Endometrial microvascular endothelial cells (primary cell): Measurements from ENCODE around the gene SYNDIG1. TPM values are rescaled to one million over a fixed set of nuclear protein-coding genes. Genes with fewer than 3 reads are reported as not detected.
"Not testable (repeated sequence)": the region's sequence is repeated elsewhere in the genome, so short reads cannot be mapped to it uniquely, and the experiment has no call there.

Source experiments
- in situ Hi-C: cut with HindIII; loops from 2 replicates; pipeline ENCODE4 v1.10.0; 2017; ENCODE audit warnings: low sequenced_read_pairs, low pct_unique_long_range_greater_than_20kb; ENCODE audit errors: inconsistent ontology term
- total RNA-seq: library from RNA; depleted of rRNA; stranded (reverse); fragments of >200 nt; gene quantifications from one replicate; pipeline ENCODE4 v1.2.3, GENCODE V29; 2015; ENCODE audit errors: inconsistent ontology term

Gene SYNDIG1
- total RNA-seq, 1 donor from 2014 or later, result not detected

DNA sequence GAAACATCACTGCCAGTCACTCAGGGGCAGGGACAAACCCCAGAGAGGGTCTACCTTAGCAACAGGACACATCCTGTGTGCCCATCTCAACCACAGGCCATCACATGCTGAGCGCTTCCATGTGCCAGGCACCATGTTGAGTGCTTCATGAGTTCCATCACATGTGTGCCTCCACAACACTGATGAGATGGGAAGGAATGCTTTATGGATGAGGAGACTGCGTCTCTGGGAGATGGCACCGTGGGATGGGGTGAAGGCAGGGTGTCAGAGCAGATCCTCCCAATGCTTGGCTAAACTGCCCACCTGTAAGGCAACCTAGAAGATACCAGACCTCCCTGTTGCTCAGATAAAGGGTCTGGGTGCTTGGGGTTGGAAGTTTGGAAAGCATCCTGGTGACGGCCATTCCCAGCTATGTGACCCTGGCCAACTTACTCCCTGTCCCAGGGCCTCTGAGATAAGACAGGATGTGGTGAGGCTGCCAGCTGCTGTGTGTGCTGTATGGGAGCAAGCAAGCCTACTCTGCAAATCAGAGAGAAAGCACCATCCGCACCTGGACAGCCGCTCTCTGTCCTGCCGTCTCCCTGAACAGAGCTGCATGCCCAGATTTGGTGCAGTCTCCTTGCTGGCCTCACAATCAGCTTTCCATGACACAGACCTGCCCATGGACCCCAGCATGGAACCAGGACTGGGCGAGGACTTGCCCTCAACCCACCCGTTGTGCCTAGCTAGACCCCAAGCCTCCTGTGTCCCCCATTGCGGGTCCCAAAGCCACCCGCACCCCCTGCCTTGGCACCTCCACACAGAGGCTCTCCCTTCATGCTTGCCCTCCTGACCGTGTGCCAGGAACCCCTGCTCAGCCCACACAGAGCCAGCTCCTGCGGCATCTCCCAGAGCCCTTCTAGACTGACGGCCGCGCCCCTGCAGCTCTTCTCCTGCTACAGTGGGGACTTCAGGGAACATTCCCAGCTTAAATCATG is 143.7 kb downstream of the SYNDIG1 start:
- in situ Hi-C loops, result no loop called here

GRCh38 chr20:24614341-24614740 is 144.9 kb downstream of the SYNDIG1 start:
- in situ Hi-C loops, result no loop called here

GRCh38 chr20:24615353-24615752 is 145.9 kb downstream of the SYNDIG1 start:
- in situ Hi-C loops, result no loop called here

DNA sequence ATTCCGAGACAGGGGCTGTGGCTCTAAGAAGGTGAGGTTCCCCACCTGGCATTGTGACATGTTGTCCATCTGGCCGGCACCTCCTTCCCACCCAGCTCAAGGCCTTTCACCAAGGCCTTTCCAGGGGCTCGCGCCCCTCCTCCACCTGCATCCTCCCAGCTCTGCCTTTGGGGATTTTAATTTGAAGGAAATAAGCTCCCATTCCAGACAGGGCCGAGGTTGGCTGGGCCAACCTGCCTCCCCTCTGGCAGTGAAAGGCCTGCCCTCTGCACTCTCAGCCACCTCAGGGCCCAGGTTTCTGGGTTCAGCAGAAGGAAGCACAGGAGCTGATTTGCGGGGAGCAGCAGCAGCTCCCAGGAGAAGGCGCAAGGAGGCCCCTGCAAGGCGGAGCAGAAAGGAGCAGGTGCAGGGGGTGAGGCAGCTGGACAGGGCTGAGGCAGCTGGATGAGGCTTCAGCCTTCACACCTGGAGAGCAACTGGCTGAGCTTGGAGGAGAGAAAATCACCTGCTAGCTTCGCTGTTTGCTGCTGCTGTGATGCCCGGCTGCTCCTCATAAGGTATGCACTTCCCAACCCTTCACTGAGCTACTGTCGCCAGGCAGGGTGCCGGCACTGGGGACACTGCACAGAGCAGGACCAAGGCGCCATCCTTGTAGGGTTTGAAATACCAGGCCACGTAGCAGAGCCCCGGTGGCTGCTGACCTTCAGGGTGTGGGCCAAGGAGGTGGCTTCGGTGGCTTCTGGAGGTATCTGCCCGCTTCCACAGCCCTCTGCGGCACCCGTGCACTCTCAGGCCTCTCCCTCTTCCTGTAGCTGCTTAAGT is 147.0 kb downstream of the SYNDIG1 start:
- in situ Hi-C loops, result no loop called here

- in situ Hi-C loops, result no loop called here
Measured at GRCh38 chr20:24617080-24617432, 147.6 kb downstream of the SYNDIG1 start.

GRCh38 chr20:24617757-24618450 is 148.5 kb downstream of the SYNDIG1 start:
- in situ Hi-C loops, result no loop called here

- in situ Hi-C loops, result no loop called here
Measured at GRCh38 chr20:24618739-24619138, 149.3 kb downstream of the SYNDIG1 start.

GRCh38 chr20:24619212-24619611 is 149.8 kb downstream of the SYNDIG1 start:
- in situ Hi-C loops, result no loop called here

DNA sequence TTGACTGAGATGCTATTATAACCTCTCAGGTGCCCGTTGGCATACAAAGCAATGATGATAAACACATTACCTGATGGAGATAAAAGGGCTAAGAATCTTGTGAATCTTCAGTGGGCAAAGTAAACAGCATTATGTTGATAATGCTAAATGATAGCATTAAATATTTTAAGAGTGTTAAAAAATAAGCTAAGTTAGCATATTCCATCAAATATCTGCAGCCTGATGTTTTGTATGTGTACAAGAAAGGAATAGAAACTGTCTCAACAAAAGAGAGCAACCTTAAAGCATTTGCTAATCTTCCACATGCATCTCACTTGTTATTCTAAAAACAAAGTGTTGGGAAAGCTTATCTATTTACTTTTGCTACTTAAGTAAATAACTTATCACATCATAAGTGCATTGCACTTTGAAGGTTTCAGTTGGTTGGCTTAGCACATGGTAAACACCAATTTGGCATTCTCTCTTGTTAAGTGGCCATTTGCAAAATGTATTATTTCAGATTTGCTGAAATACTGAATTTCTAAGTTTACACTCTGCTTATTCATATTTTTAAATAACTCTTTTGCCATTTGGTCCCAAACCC is 151.6 kb downstream of the SYNDIG1 start:
- in situ Hi-C loops, result no loop called here

GRCh38 chr20:24622856-24623255 is 153.4 kb downstream of the SYNDIG1 start:
- in situ Hi-C loops, result no loop called here

GRCh38 chr20:24626141-24626540 is 156.7 kb downstream of the SYNDIG1 start:
- in situ Hi-C loops, result not testable (repeated sequence)

- in situ Hi-C loops, result no loop called here
Measured at GRCh38 chr20:24627291-24627690, 157.9 kb downstream of the SYNDIG1 start.

DNA sequence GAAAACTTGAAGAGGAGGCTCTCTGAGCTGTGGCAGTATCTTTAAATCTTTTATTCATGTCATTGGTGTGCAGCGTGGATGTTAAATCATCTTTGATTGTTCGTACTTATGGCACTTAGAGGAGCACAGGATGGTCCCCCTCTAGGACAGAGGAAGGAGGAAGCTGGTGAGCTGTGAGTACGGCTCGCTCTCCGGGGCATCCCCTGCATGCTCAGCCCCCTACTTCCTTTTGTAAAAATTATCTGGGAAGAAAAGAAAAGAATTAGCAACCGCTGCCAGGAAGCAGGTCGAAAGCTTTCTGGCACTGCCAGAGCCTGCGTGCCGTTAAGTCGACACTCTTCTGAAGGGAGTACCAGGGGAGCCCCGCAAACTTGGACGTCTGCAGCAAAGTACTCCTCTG is 158.5 kb downstream of the SYNDIG1 start:
- in situ Hi-C loops, result no loop called here

GRCh38 chr20:24628985-24629384 is 159.6 kb downstream of the SYNDIG1 start:
- in situ Hi-C loops, result no loop called here

DNA sequence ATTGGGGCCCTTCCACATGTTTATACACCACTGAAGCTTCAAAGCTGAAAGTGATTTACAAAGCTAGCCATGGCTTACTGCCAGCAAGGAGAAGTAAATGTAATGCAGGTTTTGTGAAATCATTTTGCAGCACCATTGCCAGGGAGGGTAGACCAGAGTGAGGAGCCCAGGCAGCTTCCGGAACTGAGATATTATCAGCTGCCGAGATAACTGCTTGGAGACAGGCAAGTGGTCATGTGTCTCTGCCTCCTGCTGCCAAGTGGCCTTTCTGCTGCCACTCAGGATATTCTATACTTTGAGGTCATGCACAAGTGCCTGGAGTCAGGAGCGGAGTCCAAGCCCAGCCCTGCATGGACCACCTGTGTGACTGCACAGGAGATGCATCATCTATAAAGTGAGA is 160.2 kb downstream of the SYNDIG1 start:
- in situ Hi-C loops, result no loop called here

- in situ Hi-C loops, result no loop called here
Measured at GRCh38 chr20:24630486-24631172, 161.2 kb downstream of the SYNDIG1 start.

DNA sequence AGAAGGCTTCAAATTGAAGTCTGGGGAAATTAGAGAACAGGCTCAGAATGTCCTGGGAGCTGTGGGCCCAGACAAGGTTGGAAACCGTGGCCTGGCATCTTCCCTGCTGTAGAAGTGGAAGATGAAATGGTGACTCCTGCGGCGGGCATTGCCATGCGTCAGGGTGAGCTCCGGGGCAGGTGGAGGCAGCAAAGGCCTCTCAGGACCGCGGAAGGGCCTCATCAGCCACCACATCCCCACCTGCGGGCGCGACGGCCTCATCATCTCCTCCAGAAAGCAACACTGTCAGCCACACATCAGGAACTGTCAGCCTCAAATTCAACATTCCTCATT is 161.7 kb downstream of the SYNDIG1 start:
- in situ Hi-C loops, result no loop called here

DNA sequence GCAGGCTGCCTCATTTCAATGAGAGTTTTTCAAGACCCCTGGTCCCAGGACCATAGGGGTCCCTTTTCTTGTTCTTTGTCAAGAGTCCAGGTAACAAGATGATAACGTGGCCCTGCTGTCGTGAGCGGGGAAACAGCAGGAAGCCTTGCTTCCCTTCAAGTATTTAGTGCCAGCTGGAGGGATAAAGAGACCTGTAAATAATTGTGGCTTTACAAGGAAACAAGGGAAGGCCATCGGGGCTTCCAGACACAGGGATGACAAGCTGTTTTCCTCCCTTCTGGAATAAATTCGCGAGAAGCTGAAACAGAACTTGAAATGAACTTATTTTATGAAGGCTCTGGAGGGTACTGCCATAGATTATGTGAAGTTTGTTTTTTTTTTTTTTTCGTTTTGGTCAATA is 163.2 kb downstream of the SYNDIG1 start:
- in situ Hi-C loops, result no loop called here

DNA sequence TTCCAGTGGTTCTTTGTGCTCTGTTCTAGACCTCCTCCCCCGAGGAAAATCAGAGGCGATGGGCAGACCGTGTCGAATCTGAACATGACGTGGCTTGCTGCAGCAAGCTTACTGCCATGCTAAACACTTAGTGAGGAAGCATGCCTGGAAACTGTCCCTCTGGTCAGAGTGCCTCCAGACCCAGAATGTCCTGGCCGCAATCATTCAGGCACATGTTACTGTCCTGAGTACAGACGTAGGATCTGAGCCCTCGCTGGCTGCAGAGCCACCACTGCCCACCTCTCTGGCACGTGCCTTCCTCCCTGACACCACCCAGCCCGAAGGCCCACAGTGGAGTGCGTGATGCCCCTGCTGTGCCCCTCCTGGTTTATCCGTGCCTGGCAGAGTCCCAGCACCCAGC is 163.6 kb downstream of the SYNDIG1 start:
- in situ Hi-C loops, result no loop called here
